GM12874 (cell line): Measurements from ENCODE around the gene RBM44.

ENCODE experiments used
- TF ChIP-seq, protein P1 (sequence below): IDR thresholded peaks from 2 replicates; pipeline ENCODE4 v1.5.1; 2011; ENCODE audit warnings: low read depth, mild to moderate bottlenecking, control low read depth, low read length, moderate library complexity; ENCODE audit not compliant: insufficient read depth

RBM44 gene

GRCh38 chr2:237820421-237820820 is 21.8 kb downstream of the RBM44 start:
- TF ChIP-seq, protein P1, sequence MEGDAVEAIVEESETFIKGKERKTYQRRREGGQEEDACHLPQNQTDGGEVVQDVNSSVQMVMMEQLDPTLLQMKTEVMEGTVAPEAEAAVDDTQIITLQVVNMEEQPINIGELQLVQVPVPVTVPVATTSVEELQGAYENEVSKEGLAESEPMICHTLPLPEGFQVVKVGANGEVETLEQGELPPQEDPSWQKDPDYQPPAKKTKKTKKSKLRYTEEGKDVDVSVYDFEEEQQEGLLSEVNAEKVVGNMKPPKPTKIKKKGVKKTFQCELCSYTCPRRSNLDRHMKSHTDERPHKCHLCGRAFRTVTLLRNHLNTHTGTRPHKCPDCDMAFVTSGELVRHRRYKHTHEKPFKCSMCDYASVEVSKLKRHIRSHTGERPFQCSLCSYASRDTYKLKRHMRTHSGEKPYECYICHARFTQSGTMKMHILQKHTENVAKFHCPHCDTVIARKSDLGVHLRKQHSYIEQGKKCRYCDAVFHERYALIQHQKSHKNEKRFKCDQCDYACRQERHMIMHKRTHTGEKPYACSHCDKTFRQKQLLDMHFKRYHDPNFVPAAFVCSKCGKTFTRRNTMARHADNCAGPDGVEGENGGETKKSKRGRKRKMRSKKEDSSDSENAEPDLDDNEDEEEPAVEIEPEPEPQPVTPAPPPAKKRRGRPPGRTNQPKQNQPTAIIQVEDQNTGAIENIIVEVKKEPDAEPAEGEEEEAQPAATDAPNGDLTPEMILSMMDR: no peak

GRCh38 chr2:237823544-237823943 is 25.0 kb downstream of the RBM44 start:
- TF ChIP-seq, protein P1: no peak

DNA sequence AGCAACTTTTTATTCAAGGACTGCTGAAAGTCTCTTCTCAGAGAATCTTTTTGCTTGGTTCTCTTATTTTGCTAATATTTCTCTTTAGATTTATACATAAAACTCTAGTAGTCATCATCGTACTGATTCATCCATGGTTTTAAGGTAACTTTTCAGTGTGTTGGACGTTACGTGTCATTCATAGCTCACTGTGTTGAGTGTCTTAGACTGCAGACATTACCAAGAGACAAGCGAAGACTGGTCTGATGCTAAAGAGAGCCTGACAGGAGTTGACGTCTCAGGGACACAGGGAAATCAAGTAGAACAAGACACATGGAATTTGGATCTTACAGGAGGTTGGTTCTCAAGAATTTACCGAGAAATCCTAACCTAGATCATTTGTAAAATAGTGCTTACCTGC is 25.5 kb downstream of the RBM44 start:
- TF ChIP-seq, protein P1: no peak

GRCh38 chr2:237827421-237827987 is 28.9 kb downstream of the RBM44 start:
- TF ChIP-seq, protein P1: no peak

- TF ChIP-seq, protein P1: no peak
Observed at GRCh38 chr2:237830522-237830921, 31.9 kb downstream of the RBM44 start.

GRCh38 chr2:237833546-237833945 is 35.0 kb downstream of the RBM44 start:
- TF ChIP-seq, protein P1: no peak

DNA sequence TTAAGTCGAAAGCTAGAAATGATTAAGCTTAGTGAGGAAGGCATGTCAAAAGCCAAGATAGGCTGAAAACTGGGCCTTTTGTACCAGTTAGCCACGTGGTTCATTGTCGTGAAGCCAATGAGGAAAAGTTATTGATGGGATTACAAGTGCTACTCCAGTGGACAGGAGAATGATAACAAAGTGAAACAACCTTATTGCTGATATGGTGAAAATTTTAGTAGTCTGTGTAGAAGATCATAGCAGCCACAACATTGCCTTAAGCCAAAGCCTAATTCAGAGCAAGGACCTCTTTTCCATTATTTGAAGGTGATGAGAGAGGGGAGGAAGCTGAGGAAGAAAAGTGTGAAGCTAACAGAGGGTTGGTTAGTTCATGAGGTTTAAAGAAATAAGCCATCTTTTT is 36.8 kb downstream of the RBM44 start:
- TF ChIP-seq, protein P1: no peak
